HG03558 (cell line): ENCODE measurements around the gene CMTM5.

Source experiments
- ATAC-seq: cut with Tn5 transposase; IDR thresholded peaks from one replicate; pipeline ENCODE4 v1.9.1; 2021; ENCODE audit warnings: moderate number of reproducible peaks; ENCODE audit not compliant: unreplicated experiment; ENCODE audit errors: extremely low read depth

Gene CMTM5

GRCh38 chr14:23376482-23377197 is at the start of gene CMTM5:
Gene CMTM5, plus strand, starts transcription at chr14:23377046. Its CDS starts 206 bp downstream, at chr14:23377252.
- ATAC-seq = no peak

GRCh38 chr14:23327947-23328744 is 48.7 kb upstream of the CMTM5 start:
- ATAC-seq = no peak

DNA sequence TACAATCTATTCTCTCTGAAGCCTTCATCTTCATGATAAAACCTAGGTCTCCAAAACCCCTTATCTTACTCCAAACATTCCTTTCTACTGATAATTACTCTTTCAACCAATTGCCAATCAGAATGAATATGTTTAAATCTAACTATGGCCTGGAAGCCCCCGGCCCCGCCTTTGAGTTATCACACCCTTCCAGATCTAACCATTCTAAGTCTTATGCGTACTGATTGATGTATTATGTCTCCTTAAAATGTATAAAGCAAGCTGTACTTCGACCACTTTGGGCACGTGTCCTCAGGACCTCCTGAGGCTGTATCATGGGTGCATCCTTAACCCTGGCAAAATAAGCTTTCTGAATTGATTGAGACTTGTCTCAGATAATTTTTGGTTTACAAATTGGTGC is 41.2 kb upstream of the CMTM5 start:
- ATAC-seq = no peak

DNA sequence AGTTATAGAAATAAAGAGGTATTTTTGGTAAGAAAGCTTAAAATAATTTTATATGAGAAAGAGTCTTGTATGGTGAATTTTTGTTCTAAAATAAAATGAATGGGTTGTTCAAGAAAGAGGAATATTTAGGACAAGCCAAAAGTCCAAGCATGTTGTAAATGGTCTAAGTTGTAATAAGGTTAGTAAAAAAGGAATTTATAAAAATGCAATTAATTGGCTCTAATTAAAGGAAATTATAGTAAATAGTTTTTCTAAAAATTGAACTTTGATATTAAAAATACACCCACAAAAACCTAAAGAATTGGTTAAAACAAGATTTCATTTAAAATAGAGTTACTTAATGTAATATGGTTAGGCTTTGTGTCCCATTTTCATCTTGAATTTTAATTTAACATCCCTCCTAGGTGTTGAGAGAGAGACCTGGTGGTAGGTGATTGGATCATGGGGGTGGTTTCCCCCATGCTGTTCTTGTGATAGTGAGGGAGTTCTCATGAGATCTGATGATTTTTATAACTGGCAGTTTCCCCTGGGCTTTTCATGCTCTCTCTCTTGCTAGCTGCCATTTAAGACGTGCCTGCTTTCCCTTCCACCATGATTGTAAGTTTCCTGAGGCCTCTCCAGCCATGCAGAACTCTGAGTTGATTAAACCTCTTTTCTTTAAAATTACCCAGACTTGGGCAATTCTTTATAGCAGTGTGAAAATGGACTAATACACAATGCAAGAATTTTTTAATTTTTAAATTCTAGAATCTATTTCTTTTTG is 37.2 kb upstream of the CMTM5 start:
- ATAC-seq = no peak

GRCh38 chr14:23344481-23344880 is 32.4 kb upstream of the CMTM5 start:
- no peak for ATAC-seq

DNA sequence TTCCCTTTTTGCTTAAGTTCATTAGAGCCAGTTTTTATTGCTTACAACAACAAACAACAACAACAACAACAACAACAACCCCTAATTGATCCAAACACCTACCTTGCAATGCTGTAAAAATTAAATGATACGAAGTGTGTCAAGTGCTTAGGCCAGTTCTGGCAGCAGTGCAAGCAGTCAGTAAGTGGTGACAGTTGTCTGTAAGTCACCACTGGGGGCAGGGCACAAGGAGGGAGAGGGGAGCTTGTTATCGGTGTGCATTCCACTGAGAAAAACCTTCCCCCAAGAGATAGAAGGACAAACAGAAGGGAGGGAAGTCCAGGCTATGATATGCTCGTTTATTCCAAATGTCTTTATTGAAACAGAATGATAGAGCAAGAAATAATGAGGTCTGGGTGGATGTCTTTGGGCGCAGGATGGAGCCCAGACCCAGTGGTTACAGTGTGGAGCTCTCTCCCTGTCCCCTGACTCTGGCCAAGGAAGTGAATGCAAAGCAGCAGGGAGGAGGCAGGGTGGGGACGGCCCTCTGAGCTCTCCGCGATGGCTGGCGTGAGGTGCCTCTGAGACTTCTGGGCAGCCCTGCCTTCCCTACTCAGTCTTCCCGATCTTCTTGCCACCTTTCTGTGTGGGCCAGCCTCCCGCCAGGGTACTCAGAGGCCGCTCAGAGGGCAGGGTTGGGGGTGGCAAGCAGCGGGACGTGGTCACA is 30.7 kb upstream of the CMTM5 start:
- no peak for ATAC-seq

GRCh38 chr14:23346693-23347405 is 30.0 kb upstream of the CMTM5 start:
- no peak for ATAC-seq

DNA sequence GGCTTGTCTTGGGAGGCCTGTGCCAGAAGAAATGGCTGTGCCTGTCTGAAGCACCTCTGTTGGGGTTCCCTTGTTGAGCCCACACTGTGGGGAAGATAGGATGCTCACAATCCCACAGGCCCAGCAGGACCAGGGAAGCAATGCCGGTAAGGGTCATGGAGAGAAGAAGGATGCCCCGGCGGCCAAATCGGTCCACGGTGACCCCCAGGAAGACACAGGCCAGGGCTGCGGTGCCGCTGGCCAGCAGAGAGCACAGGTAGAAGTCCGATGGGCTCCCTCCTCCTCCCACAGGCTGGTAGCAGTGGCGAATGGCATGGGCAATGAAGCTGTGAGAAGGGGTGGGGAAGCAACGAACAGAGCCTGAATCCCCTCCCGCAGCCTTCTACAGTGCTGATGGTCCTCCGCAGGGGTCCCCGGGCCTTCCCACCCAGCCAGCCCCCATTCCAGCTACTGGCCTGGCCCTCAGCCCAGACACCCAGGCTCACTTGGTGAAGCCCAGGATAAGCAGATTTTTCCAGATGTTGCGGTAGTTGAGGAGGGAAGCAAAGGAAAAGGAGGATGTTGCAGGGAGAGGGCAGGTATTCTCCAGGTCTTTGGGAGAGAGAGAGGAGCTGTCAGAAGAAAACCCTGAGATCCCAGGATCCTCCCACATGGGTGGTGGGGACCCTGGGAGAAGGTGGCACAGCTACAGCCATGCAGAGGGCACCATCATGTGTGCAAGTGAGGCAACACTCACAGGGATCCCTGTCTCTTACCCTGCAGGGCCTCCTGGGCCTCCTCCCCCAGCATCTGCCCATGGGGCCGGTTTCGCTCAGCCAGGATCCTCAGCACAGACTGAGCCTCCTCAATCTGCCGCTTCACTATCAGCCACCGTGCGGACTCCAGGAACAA is 29.2 kb upstream of the CMTM5 start:
- ATAC-seq = no peak

GRCh38 chr14:23348297-23348655 is 28.6 kb upstream of the CMTM5 start:
- no peak for ATAC-seq

- ATAC-seq = no peak
Measured at GRCh38 chr14:23349156-23349845, 27.5 kb upstream of the CMTM5 start.

DNA sequence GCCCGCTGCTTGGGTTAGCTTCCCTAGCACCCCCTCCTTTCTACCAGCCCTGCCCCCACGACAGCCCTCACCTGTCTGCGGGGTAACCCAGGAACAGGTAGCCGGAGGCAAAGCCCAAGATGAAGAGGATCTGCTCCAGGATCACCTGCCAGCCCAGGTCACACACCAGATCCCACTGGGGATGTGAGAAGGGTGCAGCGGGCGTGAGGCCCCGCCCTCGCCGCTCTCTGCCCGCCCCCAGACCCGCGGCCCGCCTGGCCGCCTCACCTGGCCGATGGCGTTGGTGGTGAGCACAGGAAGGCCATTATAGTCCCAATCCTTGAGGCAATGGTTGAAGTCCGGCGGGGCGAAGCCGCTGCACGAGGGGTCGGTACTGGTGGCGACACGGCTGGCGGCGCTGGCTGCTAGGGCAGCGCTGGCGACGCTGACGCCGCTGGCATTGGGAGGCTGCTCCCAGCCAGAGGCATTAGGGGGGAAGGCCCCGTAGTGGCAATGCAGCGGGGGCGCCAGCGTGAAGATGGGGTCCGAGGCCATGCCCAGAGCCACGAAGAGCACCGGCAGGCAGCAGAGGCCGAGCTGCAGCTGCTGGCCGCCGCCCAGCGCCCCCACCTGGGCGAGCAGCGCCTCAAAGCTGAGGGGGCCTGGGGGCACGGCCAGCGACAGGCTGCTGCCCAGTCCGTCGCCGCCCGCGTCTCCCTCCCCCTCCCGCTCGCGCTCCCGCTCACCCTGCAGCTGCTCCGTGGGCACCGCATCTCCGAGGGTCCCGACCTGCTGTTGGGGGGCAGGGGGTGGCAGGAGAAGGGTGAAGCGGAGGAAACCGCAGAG is 25.0 kb upstream of the CMTM5 start:
- no peak for ATAC-seq

- no peak for ATAC-seq
Measured at GRCh38 chr14:23352506-23353432, 24.1 kb upstream of the CMTM5 start, which contains the start of gene SLC22A17. Gene SLC22A17, minus strand, starts transcription at chr14:23352887.

DNA sequence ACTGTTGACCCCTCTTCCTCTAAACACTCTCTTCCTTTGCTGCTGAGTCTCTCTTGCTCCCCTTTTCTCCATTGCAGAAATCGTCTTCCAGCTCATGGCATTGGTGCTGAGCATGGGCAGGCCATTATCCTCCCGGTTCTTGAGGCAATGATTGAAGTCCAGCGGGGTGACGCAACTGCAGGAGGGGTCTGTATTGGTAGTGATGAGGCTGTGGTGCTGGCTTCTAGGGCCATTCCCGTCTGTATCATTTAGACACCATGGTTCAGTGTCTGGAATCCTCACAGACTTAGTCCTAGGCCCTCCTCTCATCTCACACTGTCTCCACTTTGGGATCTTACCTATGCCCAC is 23.4 kb upstream of the CMTM5 start:
- no peak for ATAC-seq

DNA sequence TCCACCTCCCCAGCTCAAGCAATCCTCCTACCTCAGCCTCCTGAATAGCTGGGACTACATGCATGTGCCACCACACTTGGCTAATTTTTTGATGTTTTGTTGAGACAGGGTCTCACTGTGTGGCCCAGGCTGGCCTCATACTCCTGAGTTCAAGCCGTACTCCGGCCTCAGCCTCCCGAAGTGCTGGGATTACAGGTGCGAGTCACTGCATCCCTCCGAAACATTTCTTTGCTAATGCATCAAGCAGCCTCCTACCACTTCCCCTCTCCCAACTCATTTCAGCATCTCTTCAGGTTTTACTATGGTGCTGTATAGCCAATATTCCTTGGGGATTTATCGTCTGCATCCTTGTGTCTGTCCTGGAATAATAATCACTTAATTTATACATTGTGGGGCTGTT is 21.9 kb upstream of the CMTM5 start:
- no peak for ATAC-seq

- ATAC-seq = no peak
Measured at GRCh38 chr14:23355871-23356435, 20.9 kb upstream of the CMTM5 start.

DNA sequence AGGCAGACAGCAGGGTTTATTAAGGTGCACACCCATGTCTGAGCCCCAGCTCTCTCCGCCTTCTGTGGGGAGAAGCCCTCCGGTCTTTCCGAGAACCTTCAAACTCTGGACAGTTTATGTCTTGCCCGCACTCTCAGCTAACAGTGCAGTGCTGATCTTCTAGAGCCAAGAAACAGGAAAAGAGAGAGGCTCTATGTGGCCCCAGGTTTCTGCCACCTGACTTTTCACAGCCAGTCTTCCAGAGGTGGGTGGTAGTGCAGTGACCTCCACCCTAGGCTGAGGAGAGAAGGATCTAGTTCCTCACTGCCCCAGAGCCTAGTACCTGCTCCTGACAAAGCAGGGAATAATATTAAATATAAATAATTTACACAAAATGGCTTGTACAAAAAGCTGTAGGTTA is 20.2 kb upstream of the CMTM5 start:
- no peak for ATAC-seq
